ENCODE results near the gene ARHGEF6.

Gene ARHGEF6

GRCh38 chrX:136697156-136697555, 83.6 kb downstream of the ARHGEF6 start:
- in situ Hi-C loops (cut with HindIII; ENCODE audit: low sequenced_read_pairs) = no loop called here

DNA sequence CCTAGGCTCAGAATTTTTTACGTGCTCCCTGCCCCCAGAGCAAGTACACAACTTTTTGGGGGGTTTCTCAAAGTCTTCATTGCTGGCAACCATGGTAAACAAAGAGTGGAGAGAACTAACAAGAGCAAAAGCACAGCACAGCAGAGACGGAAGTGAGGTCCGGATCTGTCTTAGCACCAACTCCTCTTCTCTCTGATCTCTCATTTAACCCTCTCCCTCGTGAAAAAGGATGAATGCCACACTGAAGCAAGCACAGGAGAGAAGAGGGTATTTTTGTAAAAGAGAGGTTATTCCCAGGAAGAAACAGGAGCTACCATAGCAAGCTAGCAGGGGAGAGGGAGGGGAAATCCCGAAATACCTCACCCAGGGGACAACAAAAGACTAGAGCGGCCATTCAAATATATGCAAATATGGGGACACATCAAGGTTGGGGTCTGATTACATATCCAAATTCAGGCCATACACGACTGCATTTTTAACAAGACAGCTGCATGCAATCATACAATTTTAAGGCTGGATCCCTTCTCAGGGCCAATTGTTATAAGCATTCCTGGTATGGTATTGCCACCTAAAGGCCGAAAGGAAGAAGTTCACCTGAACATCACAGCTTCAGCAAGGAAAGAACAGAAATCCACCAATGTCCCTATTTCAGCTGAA, 86.2 kb downstream of the ARHGEF6 start:
- in situ Hi-C loops (cut with HindIII; ENCODE audit: low sequenced_read_pairs) = no loop called here

GRCh38 chrX:136692271-136692670, 88.5 kb downstream of the ARHGEF6 start:
- in situ Hi-C loops (cut with HindIII; ENCODE audit: low sequenced_read_pairs) = no loop called here

DNA sequence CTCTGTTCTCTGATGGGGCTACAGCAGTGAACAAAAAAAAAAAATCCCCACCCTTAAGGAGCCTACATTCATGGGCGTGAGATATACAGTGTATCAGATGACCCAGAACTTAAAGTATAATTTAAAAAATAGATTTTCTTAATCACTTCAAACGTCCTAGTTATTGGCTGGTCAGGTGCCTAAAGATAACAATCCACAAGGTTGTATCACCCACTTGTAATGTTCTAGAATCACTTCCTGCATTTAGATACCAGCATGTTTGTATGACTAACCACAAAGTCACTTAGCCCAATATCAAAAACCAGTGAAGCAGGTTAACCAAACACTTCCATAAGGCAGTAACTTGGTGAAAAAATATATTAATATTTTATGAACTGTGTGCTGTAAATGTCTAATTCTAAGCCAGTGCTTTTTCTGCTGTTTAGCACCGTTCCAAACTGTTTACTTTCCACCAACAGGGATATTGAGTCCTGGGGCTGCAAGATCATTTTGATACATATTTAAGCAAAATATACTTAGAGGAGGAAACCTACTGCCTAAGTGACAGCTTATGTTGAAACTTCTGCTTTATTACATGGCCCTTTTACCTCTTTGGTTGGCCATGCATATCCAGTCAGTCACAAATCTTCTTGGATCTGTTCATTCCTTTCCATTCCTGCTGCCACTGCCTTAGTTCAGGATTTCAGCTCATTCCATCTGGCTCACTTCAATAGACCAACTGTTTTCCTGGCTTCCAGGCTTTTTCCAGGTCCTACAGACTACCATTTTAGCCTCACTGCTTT, 89.5 kb downstream of the ARHGEF6 start:
- in situ Hi-C loops (cut with HindIII; ENCODE audit: low sequenced_read_pairs) = no loop called here

DNA sequence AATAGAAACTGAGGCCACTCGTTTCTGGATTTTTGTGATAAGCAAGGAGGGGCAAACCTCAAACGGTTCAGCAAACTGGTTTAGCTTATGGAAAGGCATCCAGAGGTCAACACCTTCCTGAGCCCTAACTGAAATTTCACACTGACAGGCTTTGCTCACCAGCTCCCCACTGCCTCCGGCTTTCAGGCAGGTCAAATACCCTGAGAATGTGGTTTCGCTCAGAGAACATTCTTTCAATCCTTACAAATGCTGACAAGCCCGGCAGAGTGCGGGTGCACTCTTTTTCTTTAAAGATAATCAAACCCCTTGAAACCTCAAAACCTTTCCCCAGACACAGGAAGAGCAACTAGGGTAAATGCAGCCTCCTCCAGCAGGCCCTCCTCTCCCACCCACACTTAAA, 91.3 kb downstream of the ARHGEF6 start:
- in situ Hi-C loops (cut with HindIII; ENCODE audit: low sequenced_read_pairs) = no loop called here

- in situ Hi-C loops (cut with HindIII; ENCODE audit: low sequenced_read_pairs) = no loop called here
These were observed 93.3 kb downstream of the ARHGEF6 start for GRCh38 chrX:136687457-136687856.

GRCh38 chrX:136684120-136684519, 96.6 kb downstream of the ARHGEF6 start:
- in situ Hi-C loops (cut with HindIII; ENCODE audit: low sequenced_read_pairs) = no loop called here

- in situ Hi-C loops (cut with HindIII; ENCODE audit: low sequenced_read_pairs) = no loop called here
These were observed 101.2 kb downstream of the ARHGEF6 start for GRCh38 chrX:136679531-136679930.

DNA sequence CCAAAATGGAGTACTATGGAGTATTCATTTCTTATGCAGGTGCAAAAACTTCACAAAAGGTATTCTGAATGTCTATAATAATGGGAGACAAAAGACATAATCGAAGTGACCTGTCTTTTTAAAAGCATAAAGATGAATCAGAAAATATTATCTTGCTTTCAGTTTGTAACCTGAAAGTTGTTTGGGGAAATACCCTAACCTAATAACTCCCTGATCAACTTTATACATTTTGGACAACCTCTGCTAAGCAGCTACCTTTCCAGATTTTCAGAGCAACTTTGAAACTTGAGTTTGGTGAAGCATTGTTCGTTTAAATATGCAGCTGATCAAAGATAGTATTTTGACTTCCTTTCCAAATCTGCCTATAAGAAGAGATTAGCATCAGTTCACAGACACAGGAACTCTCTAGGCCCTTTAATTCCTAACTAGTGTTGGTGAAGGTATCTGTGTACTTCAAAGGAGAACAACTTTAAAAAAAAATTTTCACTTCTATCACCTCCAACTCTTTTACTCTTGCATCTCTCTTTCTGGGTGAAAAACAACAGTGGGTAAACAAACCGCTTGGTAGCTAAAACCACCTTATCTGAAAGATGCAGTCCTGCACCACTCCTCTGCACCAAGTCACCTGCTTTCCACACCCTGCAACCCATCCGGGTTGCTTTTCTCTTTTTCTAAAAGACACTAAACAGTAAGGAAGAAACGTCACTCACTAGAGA, 106.3 kb downstream of the ARHGEF6 start:
- in situ Hi-C loops (cut with HindIII; ENCODE audit: low sequenced_read_pairs) = no loop called here

DNA sequence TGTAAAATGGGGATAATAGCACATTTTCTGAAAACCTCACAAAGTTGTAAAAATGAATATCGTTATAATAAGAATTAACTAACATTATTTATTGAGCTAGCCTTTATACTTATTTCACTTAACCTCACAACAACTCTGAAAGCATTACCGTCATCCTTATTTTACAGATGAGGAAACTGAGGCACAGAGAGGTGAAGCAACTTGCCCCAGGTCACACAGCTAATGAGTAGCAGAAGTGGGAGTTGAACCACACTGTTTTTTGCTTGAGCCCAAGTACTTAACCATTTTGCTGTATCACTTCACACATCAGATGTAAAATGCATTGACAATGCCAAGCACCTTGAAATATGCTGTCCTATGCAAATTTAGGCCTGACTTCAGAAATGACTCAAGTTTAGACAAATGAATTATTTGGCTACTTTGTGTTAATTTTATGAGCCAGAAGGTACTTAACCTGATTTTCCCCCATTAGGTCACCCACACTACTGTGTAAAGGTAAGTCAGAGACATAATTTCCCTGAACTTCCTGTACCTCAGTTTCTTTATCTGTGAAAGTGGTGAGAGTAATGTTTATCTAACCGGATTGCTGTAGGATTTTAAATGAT, 109.6 kb downstream of the ARHGEF6 start:
- in situ Hi-C loops (cut with HindIII; ENCODE audit: low sequenced_read_pairs) = no loop called here

DNA sequence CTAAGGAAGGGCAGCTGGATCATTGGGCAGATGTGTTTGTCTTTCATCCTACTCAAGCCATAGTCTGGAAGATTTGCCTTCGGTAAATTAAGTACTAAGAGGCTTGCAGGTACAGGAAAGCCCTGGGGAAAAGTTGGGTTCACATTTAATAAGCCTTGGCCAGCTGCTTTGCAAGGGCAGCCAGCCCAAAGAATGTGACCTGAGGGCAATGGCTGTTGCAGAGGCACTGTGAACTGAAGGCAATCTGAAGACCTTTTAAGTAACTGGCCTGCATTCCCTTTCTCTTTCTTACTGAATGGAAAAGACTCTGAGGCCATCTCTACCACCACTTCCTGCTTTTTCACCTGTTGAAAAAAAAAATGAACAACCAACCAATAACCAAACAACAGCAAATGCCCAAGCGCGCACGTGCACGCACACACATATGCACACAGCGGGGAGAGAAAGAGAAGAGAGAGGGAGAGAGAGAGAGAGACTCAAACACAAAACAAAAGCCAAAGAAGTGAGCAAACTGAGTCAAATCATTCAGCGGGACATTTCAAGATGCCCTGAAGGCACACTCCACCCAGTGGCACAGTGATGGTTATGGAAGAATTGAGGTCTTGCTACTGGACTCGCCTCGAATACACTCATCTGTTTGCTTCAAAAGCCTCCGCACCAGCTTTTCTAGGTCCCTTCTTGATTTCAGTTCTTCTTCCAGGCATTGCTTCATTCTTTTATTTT, 113.1 kb downstream of the ARHGEF6 start:
- in situ Hi-C loops (cut with HindIII; ENCODE audit: low sequenced_read_pairs) = no loop called here

GRCh38 chrX:136666088-136666487, 114.6 kb downstream of the ARHGEF6 start:
- in situ Hi-C loops (cut with HindIII; ENCODE audit: low sequenced_read_pairs) = no loop called here

GRCh38 chrX:136665258-136665900, 115.4 kb downstream of the ARHGEF6 start:
- in situ Hi-C loops (cut with HindIII; ENCODE audit: low sequenced_read_pairs) = no loop called here

DNA sequence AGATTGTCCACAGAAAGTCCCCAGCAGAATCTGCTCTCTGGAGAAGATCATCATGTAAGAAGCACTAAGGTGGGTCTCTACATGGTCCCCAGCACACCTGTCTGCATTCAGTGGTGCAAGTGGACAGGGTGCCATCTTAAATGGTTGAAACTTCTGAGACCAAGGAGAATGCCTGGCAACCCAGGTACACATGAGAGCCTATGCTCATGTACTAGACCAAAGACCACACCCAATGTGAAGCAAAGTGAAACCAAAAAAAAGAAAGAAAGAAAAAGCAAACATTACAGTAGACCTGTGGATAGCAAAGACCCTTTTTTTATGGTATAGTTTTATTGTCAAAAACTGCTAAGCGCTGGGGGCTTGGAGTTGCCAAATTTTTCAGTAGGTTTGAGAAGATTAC, 117.8 kb downstream of the ARHGEF6 start:
- in situ Hi-C loops (cut with HindIII; ENCODE audit: low sequenced_read_pairs) = no loop called here

DNA sequence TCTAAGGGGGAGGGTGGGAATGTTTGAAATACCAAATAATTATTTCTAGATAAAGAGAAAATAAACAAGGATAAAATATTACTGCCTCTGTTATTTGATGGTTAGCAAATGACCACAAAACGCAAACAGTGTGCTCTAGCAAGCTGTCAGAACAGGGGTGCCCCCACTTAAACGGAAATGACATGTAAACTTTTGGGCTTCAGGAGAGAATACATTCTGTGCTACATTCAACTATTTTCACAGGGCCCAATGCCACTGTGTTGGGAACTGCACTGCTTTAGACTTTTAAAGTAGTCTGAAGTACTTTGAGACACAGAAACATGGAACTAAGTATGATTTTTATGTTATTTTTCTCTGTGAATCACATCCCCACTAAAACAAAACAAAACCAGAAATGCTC, 118.6 kb downstream of the ARHGEF6 start:
- in situ Hi-C loops (cut with HindIII; ENCODE audit: low sequenced_read_pairs) = no loop called here

DNA sequence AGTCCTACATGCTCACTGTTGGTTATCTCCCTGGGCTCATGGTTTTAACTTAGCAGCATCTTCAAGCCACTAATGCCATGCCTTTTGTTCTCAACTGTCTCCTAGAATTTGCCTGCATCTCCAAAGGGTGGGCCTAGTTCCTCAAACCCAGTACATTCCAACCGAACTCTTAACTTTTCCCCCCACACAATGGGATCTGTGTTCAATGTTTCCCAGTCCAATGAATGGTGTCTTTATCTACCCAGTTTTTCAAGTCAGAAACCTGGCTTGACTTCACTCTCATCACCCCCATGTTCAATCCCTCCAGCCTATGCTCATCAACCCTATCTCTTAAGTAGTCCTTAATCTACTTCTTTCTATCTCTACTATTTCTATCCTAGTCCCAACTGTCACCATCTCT, 119.8 kb downstream of the ARHGEF6 start:
- in situ Hi-C loops (cut with HindIII; ENCODE audit: low sequenced_read_pairs) = no loop called here

DNA sequence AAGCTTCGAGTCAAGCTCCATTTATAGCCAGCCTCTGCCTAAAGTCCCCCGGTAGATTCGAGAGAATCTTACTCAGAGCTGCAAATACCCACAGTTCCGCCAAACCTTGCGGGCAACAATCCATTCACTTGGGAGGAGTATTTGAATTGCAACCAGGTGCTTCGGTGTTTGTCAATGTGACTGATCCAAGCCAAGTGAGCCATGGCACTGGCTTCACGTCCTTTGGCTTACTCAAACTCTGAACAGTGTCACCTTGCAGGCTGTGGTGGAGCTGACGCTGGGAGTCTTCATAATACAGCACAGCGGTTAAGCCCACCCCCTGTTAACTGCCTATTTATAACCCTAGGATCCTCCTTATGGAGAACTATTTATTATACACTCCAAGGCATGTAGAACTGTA, 121.6 kb downstream of the ARHGEF6 start:
- in situ Hi-C loops (cut with HindIII; ENCODE audit: low sequenced_read_pairs) = no loop called here

- in situ Hi-C loops (cut with HindIII; ENCODE audit: low sequenced_read_pairs) = no loop called here
These were observed 122.6 kb downstream of the ARHGEF6 start for GRCh38 chrX:136658151-136658550.

DNA sequence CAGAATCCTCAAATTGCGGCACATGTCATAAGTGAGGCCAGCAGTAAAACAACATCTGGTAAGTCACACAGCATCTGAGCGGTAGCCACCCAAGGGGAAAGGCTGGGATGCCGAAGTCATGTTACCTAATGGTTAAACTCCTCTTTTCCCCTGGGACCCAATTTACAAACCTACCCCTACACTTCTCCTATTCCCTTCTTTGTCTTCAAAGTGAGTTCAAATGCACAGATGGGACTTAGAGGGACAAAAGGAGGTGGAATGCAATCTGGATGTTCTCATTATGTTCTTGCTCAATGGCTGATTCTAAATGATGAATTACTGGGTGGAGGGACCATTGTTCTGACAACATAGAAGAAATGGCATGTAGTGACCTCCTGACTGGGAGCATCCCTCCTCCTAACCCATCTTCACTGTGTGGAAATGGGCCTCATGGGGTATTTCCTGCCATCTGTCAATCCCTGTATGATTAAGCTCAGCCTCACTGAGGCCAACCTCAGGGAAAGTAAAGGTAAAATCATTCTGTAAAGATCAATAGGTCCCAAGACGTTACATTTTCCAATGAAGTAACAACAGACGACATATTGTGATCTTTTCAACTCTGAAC, 124.3 kb downstream of the ARHGEF6 start:
- in situ Hi-C loops (cut with HindIII; ENCODE audit: low sequenced_read_pairs) = no loop called here

Measured in DLD1 (cell line).